Stomach (tissue), 9 donors: ENCODE measurements around the gene IMP4. TPM values are rescaled to one million over a fixed set of nuclear protein-coding genes. Genes with fewer than 3 reads are reported as not detected.

Experiments
- DNase-seq, 2 donors: peaks; one replicate each; pipeline versions ENCODE4 v3.0.0 to v3.0.0-alpha.2; 2013 to 2019
- H3K27ac ChIP-seq, 5 donors: fragments of 200-600 bp in 4 of 5; sonication (generic) in 4 of 5; one replicate each; pipeline ENCODE4 v1.5.1; 2013 to 2019; ENCODE audit warnings: mild to moderate bottlenecking in 1 of 5, moderate library complexity in 1 of 5
- H3K27me3 ChIP-seq, 3 donors: fragments of 200-600 bp; sonication (generic); one replicate each; pipeline ENCODE4 v1.5.1; 2017 to 2019; ENCODE audit warnings: mixed run types in 1 of 3
- H3K36me3 ChIP-seq, 4 donors: fragments of 200-600 bp; sonication (generic); 1 replicate in 3 of 4; 2 replicates in 1 of 4; pipeline ENCODE4 v1.5.1; 2016 to 2019
- H3K4me1 ChIP-seq, 4 donors: fragments of 200-600 bp; sonication (generic); one replicate each; pipeline ENCODE4 v1.5.1; 2016 to 2019
- H3K4me3 ChIP-seq, 4 donors: fragments of 200-600 bp; sonication (generic) in 3 of 4; one replicate each; pipeline ENCODE4 v1.5.1; 2016 to 2019; ENCODE audit warnings: mild to moderate bottlenecking in 1 of 4
- H3K9me3 ChIP-seq, 4 donors: fragments of 200-600 bp; sonication (generic); one replicate each; pipeline ENCODE4 v1.5.1; 2016 to 2019
- EP300 ChIP-seq: sonication (generic); formaldehyde crosslinking; IDR thresholded peaks from one replicate; pipeline ENCODE4 v1.6.1; 2017; ENCODE audit warnings: antibody characterized with exemption
- POLR2A ChIP-seq, 4 donors: fragments of 450-650 bp; IDR thresholded peaks; one replicate each; pipeline ENCODE4 v1.6.1; 2016; ENCODE audit warnings: antibody characterized with exemption in 4 of 4, control low read depth in 2 of 4, mild to moderate bottlenecking in 1 of 4, moderate library complexity in 1 of 4
- POLR2AphosphoS5 ChIP-seq, 3 donors: sonication (generic); formaldehyde crosslinking; IDR thresholded peaks; one replicate each; pipeline ENCODE4 v1.6.1; 2016; ENCODE audit warnings: antibody characterized with exemption in 3 of 3
- WGBS, 5 donors: extraction: QIAGEN DNeasy Blood & Tissue Kit in 3 of 5; methylation state at CpG; one replicate each; pipeline versions ENCODE4 v1.1.5 to v1.1.7; 2013 to 2018; 5-methylcytosine and 5-hydroxymethylcytosine counted together
- intact Hi-C: fragments of 100-400 bp; cut with DNase I; formaldehyde crosslinking; loops from one replicate; pipeline ENCODE4 v1.15.1; 2023; ENCODE audit warnings: low total_unique reads
- polyA plus RNA-seq, 3 donors: library from polyadenylated mRNA; stranded (reverse); fragments of 200-250 nt; gene quantifications; one replicate each; pipeline ENCODE4 v1.2.3, GENCODE V29; 2013
- total RNA-seq, 5 donors: library from RNA; depleted of rRNA; stranded (reverse); fragments of >200 nt; gene quantifications; one replicate each; pipeline versions ENCODE4 v1.1.0 to v1.2.3, GENCODE V29; 2014 to 2016
- TF ChIP-seq, protein P1 (sequence below), 7 experiments: fragments of 450-650 bp in 4 of 7; fragments of 200-600 bp in 3 of 7; sonication (generic) in 3 of 7; IDR thresholded peaks; one replicate each; pipeline ENCODE4 v1.5.1; 2016 to 2019; ENCODE audit warnings: antibody characterized with exemption in 7 of 7, control low read depth in 2 of 7, mild to moderate bottlenecking in 1 of 7
- donor health status: healthy with polysubstance abuse.
- donor health status: Bipolar disorder and iron deficiency.
- donor health status: healthy.

The IMP4 gene
- total and polyA plus RNA-seq, 8 donors: 14.2 to 128 (median 71.2) TPM

DNA sequence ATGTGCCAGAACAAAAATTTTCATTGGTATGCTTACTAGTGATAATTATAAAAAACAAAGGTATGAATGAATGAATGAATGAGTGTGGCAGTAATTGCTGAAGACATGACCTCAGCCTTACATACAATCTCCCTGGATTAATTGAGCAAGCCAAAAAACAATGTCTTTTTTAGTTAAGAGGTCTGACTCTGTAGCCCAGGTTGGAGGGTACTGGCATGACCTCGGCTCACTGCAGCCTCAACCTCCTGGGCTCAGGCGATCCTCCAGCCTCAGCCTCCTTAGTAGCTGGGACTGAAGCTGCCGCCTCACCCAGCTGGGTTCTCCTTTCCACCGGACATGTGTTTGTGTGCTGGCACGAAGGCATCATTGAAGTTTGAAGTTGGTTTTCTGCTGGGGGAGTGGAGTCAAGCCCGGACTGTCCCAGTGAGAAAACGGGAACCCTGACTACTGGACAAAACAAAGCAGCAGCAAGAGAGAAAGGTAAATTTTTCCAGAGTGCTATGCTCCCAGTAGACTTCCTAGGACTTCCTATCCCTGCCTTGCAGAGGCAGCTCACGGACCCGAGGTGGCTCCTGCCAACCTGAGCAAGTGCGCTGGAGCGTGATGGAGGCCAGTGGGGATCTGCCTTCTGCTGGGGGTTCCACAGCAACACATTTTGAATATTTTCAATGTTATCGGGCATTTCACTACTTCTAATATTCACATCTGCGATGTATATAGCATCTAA is 6.4 kb upstream of the IMP4 start:
- intact Hi-C loops: loop anchor here (10.0 kb wide), 1 partner anchor 152 kb away; the partner anchor contains the start of genes MZT2B and SMPD4
- TF ChIP-seq POLR2AphosphoS5 (IDR thresholded peaks at IDR 0.05) (no peak), POLR2A (IDR thresholded peaks at IDR 0.05) (no peak), EP300 (no peak)
- TF ChIP-seq, protein P1, sequence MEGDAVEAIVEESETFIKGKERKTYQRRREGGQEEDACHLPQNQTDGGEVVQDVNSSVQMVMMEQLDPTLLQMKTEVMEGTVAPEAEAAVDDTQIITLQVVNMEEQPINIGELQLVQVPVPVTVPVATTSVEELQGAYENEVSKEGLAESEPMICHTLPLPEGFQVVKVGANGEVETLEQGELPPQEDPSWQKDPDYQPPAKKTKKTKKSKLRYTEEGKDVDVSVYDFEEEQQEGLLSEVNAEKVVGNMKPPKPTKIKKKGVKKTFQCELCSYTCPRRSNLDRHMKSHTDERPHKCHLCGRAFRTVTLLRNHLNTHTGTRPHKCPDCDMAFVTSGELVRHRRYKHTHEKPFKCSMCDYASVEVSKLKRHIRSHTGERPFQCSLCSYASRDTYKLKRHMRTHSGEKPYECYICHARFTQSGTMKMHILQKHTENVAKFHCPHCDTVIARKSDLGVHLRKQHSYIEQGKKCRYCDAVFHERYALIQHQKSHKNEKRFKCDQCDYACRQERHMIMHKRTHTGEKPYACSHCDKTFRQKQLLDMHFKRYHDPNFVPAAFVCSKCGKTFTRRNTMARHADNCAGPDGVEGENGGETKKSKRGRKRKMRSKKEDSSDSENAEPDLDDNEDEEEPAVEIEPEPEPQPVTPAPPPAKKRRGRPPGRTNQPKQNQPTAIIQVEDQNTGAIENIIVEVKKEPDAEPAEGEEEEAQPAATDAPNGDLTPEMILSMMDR (IDR thresholded peaks at IDR 0.05): no peak
- Histone ChIP-seq H3K36me3 (peaks cover 8 to 32% (median 26%) of the 10 kb centered on the region in 4 donors), H3K27ac (no peak overlapping the region), H3K27me3 (peaks cover 0 to 10% (median 0%) of the 10 kb centered on the region in 3 donors), H3K9me3 (no peaks in the 10 kb centered on the region), H3K4me3 (no peak overlapping the region), H3K4me1 (peaks cover 2 to 37% (median 28%) of the 10 kb centered on the region in 4 donors)
- 75 to 78% (median 77%) methylated on average over 13 of the region's 13 CpGs for WGBS, 5 donors
- no peak for DNase-seq

DNA sequence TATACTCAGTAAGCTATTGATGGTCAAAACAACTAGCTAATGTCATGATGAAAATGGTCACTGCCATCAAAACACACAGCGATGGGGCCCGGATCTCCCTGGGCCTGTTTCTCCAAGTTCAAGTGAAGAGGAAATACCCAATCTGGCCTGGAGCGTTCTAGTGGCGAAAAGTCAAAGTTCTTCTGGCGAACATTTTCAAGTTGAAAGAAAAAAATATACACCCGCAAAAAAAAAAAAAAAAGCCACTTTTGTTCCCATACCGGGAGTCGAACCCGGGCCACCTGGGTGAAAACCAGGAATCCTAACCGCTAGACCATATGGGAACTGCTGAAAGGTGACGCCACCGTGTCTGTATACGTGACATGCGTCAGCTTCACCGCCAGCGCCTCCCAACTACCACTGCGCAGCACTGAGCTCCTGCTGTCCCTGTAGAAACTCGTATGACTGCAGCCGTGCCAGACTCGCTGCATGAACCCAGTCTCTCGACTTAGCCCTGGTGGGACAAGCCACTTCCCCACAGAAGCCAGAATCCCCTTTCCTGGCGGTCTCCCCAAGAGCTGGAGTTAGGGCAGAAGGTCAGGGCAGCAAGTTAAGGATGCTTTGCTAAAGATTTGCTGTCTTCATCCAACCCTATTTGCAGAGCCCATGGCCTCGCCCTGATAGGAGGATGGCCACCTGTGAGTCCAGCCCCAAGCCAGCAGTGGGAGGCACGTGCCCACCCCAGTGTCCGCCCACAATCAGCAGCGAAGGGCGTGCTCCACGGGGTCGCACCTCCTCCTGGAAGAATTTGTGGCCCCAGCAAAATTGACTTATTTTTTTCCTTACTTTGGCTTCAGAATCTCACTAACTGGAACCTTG is 5.6 kb upstream of the IMP4 start:
- H3K4me1 ChIP-seq: peaks cover 6 to 42% (median 30%) of the 10 kb centered on the region in 4 donors
- H3K9me3 ChIP-seq: no peaks in the 10 kb centered on the region
- peaks cover 0 to 2% (median 0%) of the 10 kb centered on the region in 3 donors for H3K27me3 ChIP-seq
- peak overlapping the region; percentile 3 to 57 (median 39) for H3K27ac ChIP-seq
- peaks cover 8 to 32% (median 26%) of the 10 kb centered on the region in 4 donors for H3K36me3 ChIP-seq
- WGBS, 5 donors: 13 to 26% (median 16%) methylated on average over 29 of the region's 29 CpGs
- intact Hi-C loops: loop anchor here (10.0 kb wide), 1 partner anchor 152 kb away; the partner anchor contains the start of genes MZT2B and SMPD4
- peak overlapping the region; percentile 10 to 33 (median 19) for H3K4me3 ChIP-seq
- peak in 1 of 4 donors; percentile 8 for TF ChIP-seq POLR2A (IDR thresholded peaks at IDR 0.05)
- TF ChIP-seq, protein P1 (IDR thresholded peaks at IDR 0.05): peak in 1 of 7 experiments; percentile 17
- TF ChIP-seq POLR2AphosphoS5 (IDR thresholded peaks at IDR 0.05): peak in 1 of 3 donors; percentile 91
- no peak for TF ChIP-seq EP300
- DNase-seq: peak; percentile 90 to 96

DNA sequence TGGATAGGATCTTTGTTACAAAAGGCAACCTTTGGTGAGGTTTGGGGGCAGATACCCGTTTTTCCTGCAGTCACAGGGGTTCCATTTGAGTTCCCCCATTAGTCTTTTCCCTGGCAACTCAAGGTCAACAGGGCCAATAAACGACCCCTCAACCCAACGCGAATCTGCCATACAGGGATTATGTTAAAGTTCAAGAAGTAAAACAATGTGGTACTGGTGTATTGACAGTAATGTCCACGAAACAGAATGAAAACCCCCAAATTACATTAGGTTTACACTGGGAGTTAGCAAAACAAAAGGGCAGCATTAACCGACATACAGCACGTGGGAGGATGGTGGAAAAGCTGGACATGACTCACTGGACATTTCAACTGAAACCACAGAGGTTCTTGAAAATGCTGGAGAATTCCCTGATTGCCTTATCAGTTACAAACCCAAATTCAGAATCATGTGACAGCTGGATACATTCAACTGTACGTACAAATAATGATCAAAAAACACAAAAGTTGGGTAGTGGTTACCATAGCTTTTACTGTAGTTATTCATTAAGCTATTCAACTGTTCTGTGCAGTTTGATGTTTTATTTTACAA is 4.9 kb upstream of the IMP4 start:
- TF ChIP-seq, protein P1 (IDR thresholded peaks at IDR 0.05): no peak
- Histone ChIP-seq H3K36me3 (peaks cover 8 to 32% (median 26%) of the 10 kb centered on the region in 4 donors), H3K4me3 (peak overlapping the region in 2 of 4 donors; percentile 20 to 33), H3K27me3 (no peaks in the 10 kb centered on the region), H3K27ac (peak overlapping the region in 4 of 5 donors; percentile 3 to 57 (median 40)), H3K4me1 (peaks cover 6 to 34% (median 23%) of the 10 kb centered on the region in 4 donors), H3K9me3 (no peaks in the 10 kb centered on the region)
- DNase-seq: no peak
- intact Hi-C loops: loop anchor here (10.0 kb wide), 1 partner anchor 153 kb away; the partner anchor contains the start of genes MZT2B and SMPD4
- 52 to 57% (median 53%) methylated on average over 8 of the region's 8 CpGs for WGBS, 5 donors
